ENCODE measurements around the gene GNG11.
"Not testable (repeated sequence)": the region's sequence is repeated elsewhere in the genome, so short reads cannot be mapped to it uniquely, and the experiment has no call there.

The GNG11 gene

DNA sequence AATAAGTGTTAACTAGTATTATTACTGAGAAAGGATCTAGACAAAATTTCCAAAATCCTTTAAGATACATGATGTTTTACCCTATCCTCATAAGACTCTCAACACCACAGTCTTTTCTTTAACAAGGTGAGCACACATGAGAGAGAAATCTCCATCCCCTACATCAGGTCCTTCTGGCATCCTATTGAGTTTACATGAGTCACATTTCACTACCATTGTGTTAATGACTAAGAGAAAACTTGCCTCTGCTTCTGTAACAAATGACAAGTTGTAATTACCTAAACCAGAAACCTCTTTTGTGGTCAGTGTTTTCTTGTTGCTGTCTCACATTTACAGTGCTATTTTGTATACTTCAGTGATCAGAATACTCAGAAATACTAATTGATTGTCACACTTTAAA is 9.9 kb upstream of the GNG11 start:
- not testable (repeated sequence) for DNase-seq (ENCODE audit: low spot score)

DNA sequence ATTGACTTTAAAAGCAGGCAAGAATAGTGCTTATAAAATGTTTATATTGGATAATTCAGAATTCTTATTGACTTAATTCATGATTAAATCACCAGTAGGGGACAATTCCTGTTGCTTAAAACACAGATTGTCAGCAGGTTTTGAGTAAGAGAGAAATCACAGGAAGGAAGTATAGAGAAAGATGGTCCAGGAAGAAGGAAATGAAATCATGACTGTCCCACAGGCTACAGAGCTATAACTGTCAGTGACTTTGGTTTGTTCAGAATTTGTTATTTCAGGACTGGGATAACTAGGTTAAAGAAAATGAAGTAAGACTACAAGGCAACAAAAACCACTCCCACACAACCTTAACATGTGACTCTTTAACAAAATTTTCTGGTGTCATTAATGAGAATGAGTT is 8.3 kb upstream of the GNG11 start:
- no peak for DNase-seq (ENCODE audit: low spot score)

DNA sequence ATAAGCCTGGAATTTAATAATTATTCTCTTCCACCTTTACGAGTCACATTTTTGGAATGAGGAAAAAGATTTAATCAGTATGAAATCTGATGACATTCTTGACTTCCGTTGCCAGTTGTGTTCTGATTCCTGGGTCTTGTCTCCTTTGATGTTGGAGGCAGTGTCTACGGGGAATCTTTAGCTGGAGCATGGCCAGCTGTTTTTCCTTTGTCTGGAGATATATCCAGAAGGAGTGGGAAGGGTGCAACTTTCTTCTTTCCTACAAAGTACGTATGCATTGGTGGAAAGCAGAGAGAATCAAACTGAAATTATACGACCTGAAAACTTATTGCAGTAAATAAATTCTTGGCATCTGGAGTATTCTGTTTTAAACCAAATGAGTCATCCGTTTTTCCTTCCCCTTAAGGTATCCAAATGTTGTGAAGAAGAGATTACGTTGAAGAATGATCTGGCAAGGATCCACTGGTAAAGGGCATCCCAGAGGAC is 6.9 kb upstream of the GNG11 start:
- peak; percentile 62 for DNase-seq (ENCODE audit: low spot score)

DNA sequence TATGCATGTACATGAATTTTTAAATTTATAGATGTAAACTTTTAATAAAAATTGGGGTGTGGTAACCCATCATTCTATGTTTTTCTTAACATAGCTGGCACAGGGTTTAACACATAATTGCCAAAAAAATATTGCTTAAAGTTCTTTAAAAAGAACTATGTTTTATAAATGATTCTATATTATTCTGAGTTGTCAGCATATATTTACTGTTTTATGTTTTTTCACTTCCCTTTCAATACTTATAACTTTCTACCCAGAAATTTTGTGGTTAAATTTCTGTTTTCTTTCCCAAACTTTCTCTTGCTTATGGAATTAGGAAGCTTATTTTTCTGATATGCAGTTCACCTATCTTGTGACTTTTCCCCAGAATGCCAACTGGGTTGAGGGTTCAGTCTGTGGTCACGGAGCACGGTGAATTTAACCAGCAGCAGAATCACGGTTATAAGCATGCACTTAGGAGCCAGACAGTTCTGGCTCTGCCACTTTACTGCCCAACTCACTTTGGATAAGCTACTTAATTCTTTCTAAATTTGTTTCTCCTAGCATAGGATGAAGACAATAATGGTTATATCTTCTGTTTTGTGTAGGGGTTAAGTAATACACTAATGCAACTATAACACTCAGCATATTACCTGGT is 6.2 kb upstream of the GNG11 start:
- not testable (repeated sequence) for DNase-seq (ENCODE audit: low spot score)

DNA sequence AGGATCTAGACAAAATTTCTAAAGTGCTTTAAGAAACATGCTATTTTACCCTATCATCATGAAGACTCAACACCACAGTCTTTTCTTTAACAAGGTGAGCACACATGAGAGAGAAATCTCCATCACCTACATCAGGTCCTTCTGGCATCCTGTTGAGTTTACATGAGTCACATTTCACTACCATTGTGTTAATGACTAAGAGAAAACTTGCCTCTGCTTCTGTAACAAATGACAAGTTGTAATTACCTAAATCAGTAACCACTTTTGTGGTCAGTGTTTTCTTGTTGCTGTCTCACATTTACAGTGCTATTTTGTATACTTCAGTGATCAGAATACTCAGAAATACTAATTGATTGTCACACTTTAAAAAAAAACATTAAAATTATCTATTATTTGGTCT is 5.6 kb upstream of the GNG11 start:
- DNase-seq (ENCODE audit: low spot score), result not testable (repeated sequence)

DNA sequence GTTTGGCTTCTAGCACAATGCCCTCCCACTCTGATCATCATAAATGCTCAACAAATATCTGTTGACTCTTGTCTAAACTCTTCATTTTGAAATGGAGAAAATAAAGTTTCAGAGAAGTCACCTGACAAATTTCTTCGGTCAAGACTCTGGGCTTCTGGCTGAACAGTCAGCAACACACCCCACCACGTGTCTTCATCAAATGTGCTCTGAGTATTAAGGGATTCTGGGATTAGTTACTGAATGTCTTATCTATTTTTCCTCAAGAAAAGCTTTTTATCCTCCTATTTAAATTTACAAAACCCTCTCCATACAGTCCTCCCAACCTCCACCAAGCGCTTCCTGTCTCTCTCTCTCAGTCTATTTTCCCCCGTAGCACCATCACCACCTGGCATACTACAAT is 5.2 kb upstream of the GNG11 start:
- DNase-seq (ENCODE audit: low spot score), result not testable (repeated sequence)

DNA sequence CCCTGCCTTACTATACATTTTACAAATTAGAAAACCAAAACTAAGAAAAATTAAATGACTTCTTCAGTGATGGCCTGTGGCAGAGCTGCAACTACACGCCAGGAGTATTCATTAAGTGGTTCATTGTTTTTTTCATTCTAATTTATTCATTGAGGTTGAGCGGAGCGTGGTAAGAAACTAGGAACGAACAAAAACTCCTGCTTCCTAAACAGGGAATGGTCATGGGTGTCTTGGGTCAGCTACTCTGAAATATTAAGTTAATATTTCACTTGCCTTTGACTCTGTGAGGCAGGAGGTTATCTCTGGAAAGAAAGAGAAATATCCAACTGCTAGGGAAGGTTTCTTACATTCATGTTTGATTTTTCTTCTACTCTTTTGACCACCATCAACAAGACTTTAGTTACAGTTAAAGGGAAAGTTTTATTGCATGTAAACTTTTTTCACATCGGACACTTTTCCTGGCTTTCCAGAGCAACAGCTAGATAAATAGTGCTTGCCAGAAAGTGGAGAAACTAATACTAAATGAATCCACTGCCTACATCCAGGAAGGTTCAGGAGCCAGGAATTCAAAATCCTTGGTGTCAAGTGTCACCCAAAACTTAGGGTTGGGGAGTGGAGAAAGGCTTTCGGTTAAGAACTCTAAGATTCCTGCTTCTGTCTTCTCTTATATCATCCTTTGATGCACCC is 896 bp upstream of the GNG11 start:
- no peak for DNase-seq (ENCODE audit: low spot score)

DNA sequence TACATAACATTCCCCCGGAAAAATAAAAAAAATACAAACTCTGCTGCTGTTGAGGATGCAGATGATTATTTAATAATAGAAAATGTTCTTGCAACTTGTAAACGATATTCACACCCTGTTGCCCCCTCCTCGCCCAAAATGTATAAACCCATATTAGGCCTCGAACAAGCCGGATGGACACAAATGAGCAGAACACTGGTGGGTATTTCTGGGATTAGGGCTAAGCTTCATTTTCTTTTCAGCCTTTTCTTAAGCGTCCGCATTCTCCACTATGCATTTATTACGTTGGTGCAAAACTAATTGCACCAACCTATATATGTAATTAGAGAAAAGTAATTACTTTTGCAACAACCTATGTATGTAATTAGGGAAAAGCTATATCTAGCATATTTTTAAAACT is 349 bp upstream of the GNG11 start:
- DNase-seq (ENCODE audit: low spot score), result no peak

DNA sequence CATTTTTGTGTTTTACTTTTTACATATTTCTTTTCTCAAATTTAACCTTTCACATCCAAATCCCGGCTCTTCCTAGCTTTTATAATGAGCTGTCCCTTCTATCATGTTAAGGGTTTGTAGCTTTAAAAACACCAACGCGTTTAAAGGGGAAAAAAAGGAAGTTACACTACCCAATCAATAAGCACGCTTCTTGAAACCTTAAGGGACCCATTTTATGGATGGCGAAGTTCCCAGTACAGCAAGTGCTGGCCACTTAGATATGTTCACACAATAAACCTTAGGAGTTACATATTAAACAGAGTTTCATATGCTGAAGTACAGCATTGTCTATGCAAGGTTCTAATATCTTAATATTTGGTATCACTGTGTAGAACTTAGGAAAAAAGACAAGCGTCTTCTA is 1.8 kb downstream of the GNG11 start:
- no peak for DNase-seq (ENCODE audit: low spot score)

DNA sequence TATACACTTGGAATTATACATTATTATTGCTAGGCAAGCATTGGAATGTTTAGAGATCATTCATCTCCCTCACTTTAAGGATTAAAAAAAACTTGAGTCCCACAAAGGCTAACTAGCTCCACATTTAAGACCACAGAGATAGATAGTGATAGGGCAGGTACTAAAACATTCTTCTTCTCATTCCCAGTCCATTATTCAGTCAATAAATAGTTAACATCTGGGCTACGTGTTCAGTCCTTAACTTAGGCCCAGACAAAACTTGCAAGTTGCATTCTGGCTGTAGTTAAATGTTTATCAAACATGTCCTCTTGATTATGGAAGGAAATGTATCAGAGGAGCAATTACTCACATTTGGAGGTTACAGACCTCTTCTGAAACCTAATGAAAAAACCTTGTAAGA is 2.4 kb downstream of the GNG11 start:
- DNase-seq (ENCODE audit: low spot score), result no peak

DNA sequence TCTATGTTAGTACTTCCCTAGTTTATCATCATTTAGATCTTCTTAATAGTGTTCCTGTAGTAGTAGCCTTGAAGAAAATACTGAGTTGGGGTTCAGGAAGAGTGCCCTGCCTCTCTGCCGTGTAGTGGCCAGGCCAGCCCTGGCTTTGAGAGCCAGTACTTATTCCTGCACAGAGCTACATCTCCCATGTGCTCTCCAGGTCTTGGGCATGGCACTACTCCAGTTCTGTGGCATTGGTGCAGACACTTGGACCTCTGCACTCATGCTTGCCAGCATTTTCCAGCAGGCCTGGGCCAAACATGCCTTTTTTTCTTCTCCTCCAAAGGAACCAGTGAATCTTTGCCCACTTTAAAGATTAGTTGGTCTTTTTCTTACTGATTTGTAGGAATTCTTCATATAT is 5.3 kb downstream of the GNG11 start:
- no peak for DNase-seq (ENCODE audit: low spot score)

DNA sequence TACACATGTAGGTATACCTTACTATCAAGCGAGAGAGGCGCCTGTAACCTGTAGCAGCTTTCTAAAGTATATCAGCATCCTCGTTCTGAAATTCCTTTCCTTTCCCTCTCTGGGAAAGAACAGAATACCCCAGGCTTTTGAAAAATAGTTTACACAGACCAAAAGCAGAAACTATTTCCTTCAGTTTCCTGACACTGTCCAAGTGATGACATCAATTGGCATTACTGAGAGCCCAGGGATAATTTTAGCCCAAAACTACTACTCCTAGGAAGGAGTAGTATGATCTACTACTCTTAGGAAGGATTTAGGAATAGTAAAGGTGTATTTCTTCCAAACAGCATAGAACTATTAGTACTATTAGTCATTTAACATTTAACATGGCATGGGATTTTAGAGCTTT is 6.0 kb downstream of the GNG11 start:
- no peak for DNase-seq (ENCODE audit: low spot score)

DNA sequence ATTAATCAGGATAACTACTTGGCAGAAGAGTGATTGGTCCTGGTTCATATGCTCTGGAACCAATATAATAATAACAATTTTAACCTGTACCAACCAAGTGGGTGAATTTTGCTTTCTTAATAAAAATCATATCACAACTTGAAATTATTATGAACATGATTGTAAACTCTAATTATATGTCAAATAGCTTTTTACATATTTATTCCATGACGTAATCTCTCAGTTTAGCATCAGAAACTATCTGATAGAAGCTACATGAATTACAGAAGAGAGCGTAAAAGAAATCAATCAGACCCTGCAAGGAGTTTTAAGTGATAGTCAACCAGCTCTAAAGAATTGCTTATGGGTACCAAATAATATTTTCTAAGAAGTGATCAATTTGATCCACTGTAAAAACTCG is 10.1 kb downstream of the GNG11 start:
- DNase-seq (ENCODE audit: low spot score), result no peak

DNA sequence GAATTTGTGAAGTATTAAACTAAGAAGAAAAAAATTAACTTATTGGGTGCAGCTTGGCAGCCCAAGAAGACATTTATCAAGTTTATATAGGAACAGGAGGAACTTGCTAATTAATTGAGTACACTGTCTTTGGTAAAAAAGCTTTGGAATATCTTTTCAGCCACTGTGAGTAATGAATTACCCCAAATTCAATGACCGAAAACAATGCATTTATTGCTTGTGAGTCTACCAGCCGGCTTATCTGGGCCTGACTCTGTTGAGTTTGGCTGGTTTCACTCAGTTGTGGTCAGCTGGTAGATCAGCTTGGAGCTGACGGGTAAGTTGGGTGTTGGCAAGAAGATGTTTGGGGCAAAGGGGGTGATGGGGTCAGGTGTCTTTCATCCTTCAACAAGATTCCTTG is 11.6 kb downstream of the GNG11 start:
- no peak for DNase-seq (ENCODE audit: low spot score)

DNA sequence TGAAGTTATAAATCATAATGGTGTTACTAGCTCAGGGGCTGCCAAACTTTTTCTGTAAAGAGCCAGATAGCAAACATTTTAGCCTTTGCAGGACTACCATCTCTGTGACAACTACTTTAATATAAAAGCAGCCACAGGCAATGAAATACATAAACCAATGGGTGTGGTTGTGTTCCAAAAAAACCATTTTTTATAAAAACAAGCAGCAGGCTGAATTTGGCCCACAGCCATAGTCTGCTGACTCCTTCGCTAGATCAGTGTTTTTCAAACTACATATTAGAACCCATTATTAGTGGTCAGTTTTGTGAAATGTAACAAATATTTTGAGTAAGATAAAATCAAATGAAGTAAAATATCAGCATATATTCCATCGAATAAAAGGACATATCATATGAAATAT is 13.6 kb downstream of the GNG11 start:
- no peak for DNase-seq (ENCODE audit: low spot score)

DNA sequence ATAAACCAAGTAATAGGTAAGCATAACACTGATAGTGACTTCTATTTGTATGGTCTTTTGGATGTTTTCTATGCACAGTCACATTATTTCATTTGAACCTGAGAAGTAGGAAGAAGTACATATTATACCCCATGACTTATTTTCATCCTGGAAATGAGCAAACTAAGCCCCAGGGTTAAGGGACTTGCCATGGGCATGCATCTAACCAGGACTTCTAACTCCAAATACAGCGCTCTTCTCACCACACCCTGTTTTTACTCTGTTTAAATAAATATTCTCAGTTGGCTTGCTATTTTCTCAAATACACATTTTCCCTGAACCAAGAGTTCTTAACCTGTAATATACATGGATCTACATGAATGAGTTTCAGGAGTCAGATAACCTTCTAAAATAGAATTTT is 16.3 kb downstream of the GNG11 start:
- no peak for DNase-seq (ENCODE audit: low spot score)

DNA sequence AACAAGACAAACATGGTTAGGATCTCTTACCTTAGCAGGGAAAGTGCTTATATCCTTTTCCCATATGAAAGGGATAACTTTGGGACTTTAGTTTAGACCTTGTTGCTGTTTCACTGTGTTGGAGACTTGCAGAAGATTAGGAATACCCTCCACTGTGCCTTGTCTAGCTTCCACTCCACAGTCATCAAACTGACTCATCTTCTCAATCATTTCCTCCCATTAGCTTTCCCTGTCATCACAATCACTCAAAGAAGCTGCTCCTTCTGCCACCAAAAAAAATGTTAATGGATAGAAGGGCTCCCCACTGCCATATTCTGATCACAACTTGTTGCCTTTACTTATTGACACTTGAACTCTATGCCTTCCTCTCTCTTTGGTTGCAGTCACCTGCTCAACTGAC is 16.8 kb downstream of the GNG11 start:
- no peak for DNase-seq (ENCODE audit: low spot score)

DNA sequence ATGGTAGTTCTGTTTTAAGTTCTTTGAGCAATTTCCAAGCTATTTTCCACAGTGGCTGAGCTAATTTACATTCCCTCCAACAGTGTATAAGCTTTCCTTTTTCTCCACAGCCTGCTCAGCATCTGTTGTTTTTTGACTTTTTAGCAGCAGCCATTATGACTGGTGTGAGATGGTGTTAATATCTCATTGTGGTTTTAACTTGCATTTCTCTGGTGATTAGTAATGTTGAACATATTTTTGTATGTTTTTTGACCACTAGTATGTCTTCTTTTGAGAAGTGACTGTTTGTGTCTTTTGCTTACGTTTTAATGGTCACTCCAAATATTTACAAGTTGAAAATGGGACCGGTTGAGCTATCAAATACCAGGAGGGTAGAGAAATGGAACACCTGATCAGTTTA is 20.4 kb downstream of the GNG11 start:
- DNase-seq (ENCODE audit: low spot score), result no peak

DNA sequence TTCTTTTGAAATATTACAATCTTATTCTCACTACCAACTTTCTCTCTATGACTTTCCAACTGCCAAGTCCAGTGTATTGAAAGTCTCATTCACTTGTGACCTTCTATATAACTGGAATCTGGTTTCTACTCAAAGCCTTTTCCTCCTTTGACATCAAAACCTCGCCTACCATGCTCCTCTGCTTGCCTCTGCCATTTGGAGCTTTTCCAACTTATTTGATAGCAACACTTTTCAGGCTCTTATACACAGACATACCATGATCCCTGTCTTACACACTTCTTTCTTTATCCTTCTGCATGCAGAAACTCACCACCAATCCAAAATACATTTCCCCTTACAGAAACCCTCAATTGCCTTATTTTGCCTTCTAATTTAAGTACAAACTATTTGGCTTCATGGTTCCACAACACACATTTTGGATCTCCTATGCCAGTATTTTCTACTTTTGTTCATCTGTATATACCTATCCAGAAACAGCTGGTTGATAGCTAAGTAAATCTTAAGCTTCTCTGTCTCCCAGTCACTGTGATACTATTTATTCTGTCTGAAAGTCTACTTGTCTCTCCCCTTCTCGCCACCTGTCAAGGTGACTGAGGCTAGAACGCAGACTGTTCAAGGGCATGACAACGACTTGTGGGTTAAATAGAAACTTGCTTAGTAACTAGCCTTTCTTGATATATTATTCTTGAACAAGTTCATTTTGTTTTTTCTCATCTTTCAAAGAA is 22.4 kb downstream of the GNG11 start:
- no peak for DNase-seq (ENCODE audit: low spot score)

DNA sequence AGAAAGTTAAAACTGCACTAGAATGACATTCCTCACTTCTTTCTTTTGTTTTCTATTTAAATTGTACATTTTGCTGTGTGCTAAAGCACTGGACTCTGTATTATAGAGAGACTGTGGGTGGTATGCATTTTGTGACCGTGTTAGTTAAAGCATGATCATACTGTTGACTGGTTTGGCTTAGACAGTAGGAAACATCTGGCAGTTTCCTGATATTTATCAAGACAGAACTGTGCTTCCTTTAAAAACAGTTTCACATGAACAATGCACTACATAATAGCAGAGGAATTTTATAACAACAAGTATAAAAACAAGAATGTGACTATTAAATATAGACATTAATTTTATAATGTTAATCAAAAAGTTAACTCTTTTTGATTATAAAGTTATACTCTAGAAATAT is 23.1 kb downstream of the GNG11 start:
- no peak for DNase-seq (ENCODE audit: low spot score)

DNA sequence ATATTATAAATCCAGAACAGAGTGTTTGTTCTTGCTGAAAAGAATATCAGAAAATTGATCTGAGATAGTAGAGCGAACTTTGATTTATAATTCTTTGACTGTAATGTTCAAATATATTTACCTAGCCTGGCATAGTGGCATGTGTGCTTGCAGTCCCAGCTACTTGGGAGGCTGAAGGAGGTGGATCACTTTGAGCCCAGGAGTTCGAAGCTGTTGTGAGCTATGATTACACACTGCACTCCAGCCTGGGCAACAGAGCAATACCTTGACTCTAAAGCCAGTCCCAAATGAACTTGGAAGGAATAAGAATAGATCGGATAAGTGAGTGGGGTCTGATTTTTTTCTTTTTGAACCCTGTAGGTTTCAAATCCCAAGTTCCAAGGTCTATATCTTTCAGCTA is 23.5 kb downstream of the GNG11 start:
- DNase-seq (ENCODE audit: low spot score), result no peak

DNA sequence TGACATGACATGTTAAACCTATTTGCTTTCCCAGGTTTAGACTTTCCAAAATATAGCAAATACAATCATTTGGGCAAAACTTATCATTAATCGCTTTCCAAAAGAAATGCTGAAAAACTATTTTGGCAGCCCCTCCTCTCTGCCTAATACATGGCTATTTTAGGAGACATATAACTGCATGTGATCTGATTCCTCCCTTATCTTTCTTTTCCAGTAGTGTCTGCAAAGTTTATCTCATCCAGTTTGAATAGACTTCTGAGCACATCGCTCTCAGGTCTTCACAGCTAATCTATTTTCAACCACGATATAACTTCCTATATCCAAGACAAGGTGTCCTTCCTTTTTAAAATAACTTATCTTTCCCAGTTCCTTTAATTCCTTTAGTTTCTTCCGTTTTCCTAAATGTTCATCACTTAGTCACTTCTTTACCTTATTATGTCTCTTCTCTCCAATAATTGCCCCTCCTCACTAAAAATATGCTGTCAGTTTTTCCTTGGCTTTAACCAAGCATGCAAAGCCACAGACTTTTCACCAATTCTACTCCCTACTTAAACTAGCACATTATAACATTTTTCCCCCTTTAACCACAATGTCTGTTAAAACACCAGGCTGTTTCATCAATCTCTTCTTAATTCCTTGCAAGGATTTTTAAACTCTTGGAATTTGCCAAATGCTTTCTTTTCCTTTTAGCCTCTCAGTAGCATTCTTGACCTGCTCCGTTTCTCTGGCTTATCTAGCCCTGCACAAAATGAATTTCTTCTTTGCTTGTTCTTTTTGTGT is 24.4 kb downstream of the GNG11 start:
- DNase-seq (ENCODE audit: low spot score), result no peak

DNA sequence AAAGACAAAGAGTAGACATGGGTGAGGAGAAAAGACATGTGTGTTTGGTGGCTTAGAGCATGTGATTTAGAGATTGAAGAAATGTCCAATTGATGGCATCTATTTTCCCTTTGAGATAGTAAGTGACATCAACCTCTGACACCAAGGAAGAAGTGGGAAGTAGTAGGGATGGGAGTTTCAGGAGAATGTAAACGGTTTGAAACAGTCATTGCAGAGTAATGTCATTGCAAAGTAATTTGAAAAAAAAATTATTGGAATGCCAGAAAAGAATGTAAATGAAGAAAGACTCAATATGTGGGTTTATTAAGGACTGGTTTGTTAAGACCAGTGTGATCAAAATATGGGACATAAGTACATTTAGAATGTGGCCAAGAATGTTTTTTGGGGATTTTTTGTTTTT is 26.6 kb downstream of the GNG11 start:
- DNase-seq (ENCODE audit: low spot score), result no peak
